Panc1 (cell line): ENCODE results near the gene SLC4A5.

Source experiments
- POLR2AphosphoS5 ChIP-seq: IDR thresholded peaks from 2 replicates; pipeline ENCODE4 v1.6.1; 2012; ENCODE audit warnings: mild to moderate bottlenecking, low read depth, low read length, moderate library complexity
- SIN3A ChIP-seq: IDR thresholded peaks from 2 replicates; pipeline ENCODE4 v1.6.1; 2012; ENCODE audit warnings: low read depth, mild to moderate bottlenecking, low read length, moderate library complexity, borderline replicate concordance; ENCODE audit not compliant: insufficient read depth
- TCF7L2 ChIP-seq: IDR thresholded peaks from 2 replicates; pipeline ENCODE4 v1.6.1; 2011; ENCODE audit warnings: mild to moderate bottlenecking, low read depth, low read length, inconsistent platforms
- TF ChIP-seq, protein P1 (sequence below): fragments of 450-650 bp; IDR thresholded peaks from 2 replicates; pipeline ENCODE4 v1.5.1; 2017; ENCODE audit warnings: mild to moderate bottlenecking

DNA sequence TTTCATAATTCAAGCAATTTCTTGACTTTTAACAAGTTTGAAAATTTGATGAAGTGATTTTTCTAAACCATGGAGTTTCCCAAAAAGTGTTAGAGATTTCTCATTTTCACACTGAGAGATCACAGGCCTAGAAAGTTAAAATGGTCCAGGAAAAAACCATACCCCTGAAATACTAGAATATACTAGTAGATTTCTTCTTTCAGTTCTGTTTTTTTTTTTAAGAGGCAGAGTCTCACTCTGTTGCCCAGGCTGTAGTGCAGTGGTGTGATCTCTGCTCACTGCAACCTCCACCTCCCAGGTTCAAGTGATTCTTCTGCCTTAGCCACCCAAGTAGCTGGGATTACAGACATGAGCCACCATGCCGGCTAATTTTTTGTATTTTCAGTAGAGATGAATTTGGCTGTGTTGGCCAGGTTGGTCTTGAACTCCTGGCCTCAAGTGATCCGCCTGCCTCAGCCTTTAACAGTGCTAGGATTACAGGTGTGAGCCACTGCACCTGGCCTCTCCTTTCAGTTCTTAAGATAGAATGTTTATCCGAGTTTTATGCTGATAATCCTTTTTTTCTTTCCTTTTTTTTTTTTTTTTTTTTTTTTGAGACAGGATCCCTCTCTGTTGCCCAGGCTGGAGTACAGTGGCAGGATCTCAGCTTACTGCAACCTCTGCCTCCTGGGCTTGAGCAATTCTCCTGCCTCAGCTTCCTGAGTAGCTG is 130.4 kb downstream of the SLC4A5 start:
- TF ChIP-seq, protein P1, sequence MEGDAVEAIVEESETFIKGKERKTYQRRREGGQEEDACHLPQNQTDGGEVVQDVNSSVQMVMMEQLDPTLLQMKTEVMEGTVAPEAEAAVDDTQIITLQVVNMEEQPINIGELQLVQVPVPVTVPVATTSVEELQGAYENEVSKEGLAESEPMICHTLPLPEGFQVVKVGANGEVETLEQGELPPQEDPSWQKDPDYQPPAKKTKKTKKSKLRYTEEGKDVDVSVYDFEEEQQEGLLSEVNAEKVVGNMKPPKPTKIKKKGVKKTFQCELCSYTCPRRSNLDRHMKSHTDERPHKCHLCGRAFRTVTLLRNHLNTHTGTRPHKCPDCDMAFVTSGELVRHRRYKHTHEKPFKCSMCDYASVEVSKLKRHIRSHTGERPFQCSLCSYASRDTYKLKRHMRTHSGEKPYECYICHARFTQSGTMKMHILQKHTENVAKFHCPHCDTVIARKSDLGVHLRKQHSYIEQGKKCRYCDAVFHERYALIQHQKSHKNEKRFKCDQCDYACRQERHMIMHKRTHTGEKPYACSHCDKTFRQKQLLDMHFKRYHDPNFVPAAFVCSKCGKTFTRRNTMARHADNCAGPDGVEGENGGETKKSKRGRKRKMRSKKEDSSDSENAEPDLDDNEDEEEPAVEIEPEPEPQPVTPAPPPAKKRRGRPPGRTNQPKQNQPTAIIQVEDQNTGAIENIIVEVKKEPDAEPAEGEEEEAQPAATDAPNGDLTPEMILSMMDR, result no peak
- TF ChIP-seq TCF7L2 (no peak), POLR2AphosphoS5 (no peak), SIN3A (no peak)
